GM23338 (cell line): ENCODE data around the gene TOMM7. TPM values are rescaled to one million over a fixed set of nuclear protein-coding genes. Genes with fewer than 3 reads are reported as not detected.

Experiments used
- ATAC-seq: fragments of 200-7000 bp; cut with Tn5 transposase; 3 replicates; pipeline ENCODE4 v1.9.1; 2020
- DNase-seq: peaks from one replicate; pipeline ENCODE4 v3.0.0-alpha.2; 2015; ENCODE audit warnings: low spot score
- H2AFZ ChIP-seq: fragments of 200-600 bp; sonication (generic); 2 replicates; pipeline ENCODE4 v1.8.0; 2016; ENCODE audit warnings: antibody characterized with exemption, mild to moderate bottlenecking, moderate library complexity
- H3F3A ChIP-seq: fragments of 200-600 bp; sonication (generic); replicated peaks from 2 replicates; pipeline ENCODE4 v1.8.0; 2017; ENCODE audit warnings: antibody characterized with exemption, mixed run types, low read depth
- H3K27ac ChIP-seq: fragments of 200-600 bp; sonication (generic); 2 replicates; pipeline ENCODE4 v1.6.1; 2016; ENCODE audit warnings: low read depth
- H3K27me3 ChIP-seq: fragments of 200-600 bp; sonication (generic); 2 replicates; pipeline ENCODE4 v1.8.0; 2016; ENCODE audit warnings: mild to moderate bottlenecking, mixed run types, moderate library complexity; ENCODE audit not compliant: insufficient read depth
- H3K36me3 ChIP-seq: fragments of 200-600 bp; sonication (generic); 2 replicates; pipeline ENCODE4 v1.8.0; 2016; ENCODE audit warnings: mild to moderate bottlenecking; ENCODE audit not compliant: insufficient read depth
- H3K4me1 ChIP-seq: fragments of 200-600 bp; sonication (generic); 2 replicates; pipeline ENCODE4 v1.8.0; 2016; ENCODE audit warnings: mild to moderate bottlenecking, moderate library complexity; ENCODE audit not compliant: insufficient read depth
- H3K4me2 ChIP-seq: fragments of 200-600 bp; sonication (generic); 2 replicates; pipeline ENCODE4 v1.7.1; 2017; ENCODE audit warnings: mixed run types
- H3K4me3 ChIP-seq: fragments of 200-600 bp; sonication (generic); 2 replicates; pipeline ENCODE4 v1.6.1; 2016; ENCODE audit warnings: mixed run types
- H3K79me2 ChIP-seq: fragments of 200-600 bp; sonication (generic); replicated peaks from 2 replicates; pipeline ENCODE4 v1.8.0; 2017; ENCODE audit warnings: mild to moderate bottlenecking; ENCODE audit not compliant: insufficient read depth
- H3K9me2 ChIP-seq: fragments of 200-600 bp; sonication (generic); 2 replicates; pipeline ENCODE4 v1.8.0; 2017; ENCODE audit not compliant: insufficient read depth
- H4K20me1 ChIP-seq: fragments of 200-600 bp; sonication (generic); replicated peaks from 2 replicates; pipeline ENCODE4 v1.8.0; 2017; ENCODE audit warnings: mild to moderate bottlenecking; ENCODE audit not compliant: insufficient read depth
- H3K27ac Mint-ChIP-seq: 2 replicates; pipeline ENCODE4 v1.8.0; 2020; ENCODE audit warnings: inconsistent platforms, mild to moderate bottlenecking, moderate library complexity, mixed read lengths
- H3K27me3 Mint-ChIP-seq: 3 replicates; pipeline ENCODE4 v1.8.0; 2022; ENCODE audit warnings: low read depth, mild to moderate bottlenecking, moderate library complexity, mixed read lengths, inconsistent platforms; ENCODE audit not compliant: insufficient read depth, poor library complexity
- H3K36me3 Mint-ChIP-seq: 3 replicates; pipeline ENCODE4 v1.8.0; 2021; ENCODE audit warnings: low read depth, mild to moderate bottlenecking, inconsistent platforms, moderate library complexity, mixed read lengths
- H3K4me1 Mint-ChIP-seq: 3 replicates; pipeline ENCODE4 v1.8.0; 2020; ENCODE audit warnings: mild to moderate bottlenecking, inconsistent platforms, mixed read lengths
- H3K4me3 Mint-ChIP-seq: 3 replicates; pipeline ENCODE4 v1.8.0; 2021; ENCODE audit warnings: moderate library complexity, mild to moderate bottlenecking, inconsistent platforms, mixed read lengths
- H3K9me3 Mint-ChIP-seq: 3 replicates; pipeline ENCODE4 v1.8.0; 2020; ENCODE audit warnings: moderate library complexity, mild to moderate bottlenecking, inconsistent platforms, mixed read lengths
- CREB1 ChIP-seq: fragments of 250-450 bp; sonication (Bioruptor Pico); IDR thresholded peaks from 2 replicates; pipeline ENCODE4 v1.5.0; 2020; ENCODE audit warnings: low read depth, mild to moderate bottlenecking, moderate library complexity
- CTCF ChIP-seq, 2 experiments: fragments of 200-600 bp in 1 of 2; sonication (generic) in 1 of 2; conservative IDR thresholded peaks; 2 replicates each; pipeline versions ENCODE4 v1.5.1 to v1.6.1; 2016 to 2017; ENCODE audit warnings: antibody characterized with exemption in 2 of 2, low read depth in 2 of 2, mild to moderate bottlenecking in 2 of 2, moderate library complexity in 1 of 2
- JUNB ChIP-seq: IDR thresholded peaks from one replicate; pipeline ENCODE4 v1.6.1; 2016; ENCODE audit warnings: antibody characterized with exemption; ENCODE audit not compliant: unreplicated experiment
- POLR2AphosphoS5 ChIP-seq: IDR thresholded peaks from 2 replicates; pipeline ENCODE4 v1.6.1; 2016; ENCODE audit warnings: antibody characterized with exemption, low read depth
- STAT1 ChIP-seq: IDR thresholded peaks from one replicate; pipeline ENCODE4 v1.6.1; 2016; ENCODE audit warnings: antibody characterized with exemption; ENCODE audit not compliant: unreplicated experiment
- ZNF331 ChIP-seq: fragments of 250-450 bp; sonication (Bioruptor Pico); IDR thresholded peaks from 2 replicates; pipeline ENCODE4 v1.5.0; 2020; ENCODE audit warnings: low read depth, mild to moderate bottlenecking, moderate library complexity
- ZNF462 ChIP-seq: fragments of 250-450 bp; sonication (Bioruptor Pico); IDR thresholded peaks from 2 replicates; pipeline ENCODE4 v1.5.0; 2020; ENCODE audit warnings: mild to moderate bottlenecking, moderate library complexity
- polyA plus RNA-seq: library from polyadenylated mRNA; unstranded; fragments of >200 nt; fragmentation: Nextera tagmentation; extraction: Ambion mirVana; gene quantifications from 2 replicates; pipeline ENCODE4 v1.2.1, GENCODE V29; 2016
- total RNA-seq: library from RNA; depleted of rRNA; stranded (reverse); fragments of >200 nt; shearing (Covaris generic); gene quantifications from 2 replicates; pipeline ENCODE4 v1.2.3, GENCODE V29; 2014

TOMM7 gene
- total and polyA plus RNA-seq, 2 experiments from 2014 or later, result 164 to 920 TPM

GRCh38 chr7:22806752-22807151 is 15.9 kb downstream of the TOMM7 start (continued):
- no peak for TF ChIP-seq ZNF462

- H3K4me3 ChIP-seq, result no peak overlapping the region
- no peak overlapping the region for H2AFZ ChIP-seq
- no peak overlapping the region for H3K4me3 Mint-ChIP-seq
- DNase-seq, result no peak
- H3K27ac ChIP-seq, result no peak overlapping the region
- H3K79me2 ChIP-seq, result no peaks in the 10 kb centered on the region
- H3K4me1 Mint-ChIP-seq, result peaks cover 54% of the 10 kb centered on the region
- H3K4me1 ChIP-seq, result peaks cover 42% of the 10 kb centered on the region
- H4K20me1 ChIP-seq, result no peaks in the 10 kb centered on the region
- peaks cover 34% of the 10 kb centered on the region for H3K36me3 Mint-ChIP-seq
- H3K4me2 ChIP-seq, result no peak overlapping the region
- H3K9me2 ChIP-seq, result no peaks in the 10 kb centered on the region
- H3K9me3 Mint-ChIP-seq, result peaks cover 24% of the 10 kb centered on the region
- H3K36me3 ChIP-seq, result no peaks in the 10 kb centered on the region; the same call in 1 of the 2 replicates
- H3K27me3 Mint-ChIP-seq, result peaks cover 5% of the 10 kb centered on the region
- ATAC-seq, result no peak
- no peak overlapping the region for H3K27ac Mint-ChIP-seq
- H3K27me3 ChIP-seq, result no peaks in the 10 kb centered on the region
- H3F3A ChIP-seq, result peaks cover 14% of the 10 kb centered on the region
- no peak for TF ChIP-seq ZNF462
- no peak for TF ChIP-seq ZNF331
- TF ChIP-seq POLR2AphosphoS5, result no peak
- no peak for TF ChIP-seq CTCF (conservative IDR thresholded peaks at IDR 0.05; ENCODE audit: low read depth in 2 of 2)
- no peak for TF ChIP-seq CREB1 (CRISPR knock-in tag)
- no peak for TF ChIP-seq JUNB
- no peak for TF ChIP-seq STAT1
Observed at GRCh38 chr7:22805227-22805626, 17.4 kb downstream of the TOMM7 start.
